Endothelial cell (in vitro differentiated cells): ENCODE measurements around the gene SENP6. TPM values are rescaled to one million over a fixed set of nuclear protein-coding genes. Genes with fewer than 3 reads are reported as not detected.
A peak's percentile ranks its signal among the peaks of the same experiment; 100 is the strongest.

ENCODE experiments used
- DNase-seq: peaks from one replicate; pipeline ENCODE4 v3.0.0; 2021; ENCODE audit warnings: low spot score
- H3K27ac Mint-ChIP-seq: one replicate; pipeline ENCODE4 v1.8.0; 2021; ENCODE audit warnings: mixed read lengths, inconsistent platforms; ENCODE audit not compliant: unreplicated experiment
- H3K27me3 Mint-ChIP-seq: one replicate; pipeline ENCODE4 v1.8.0; 2021; ENCODE audit warnings: mild to moderate bottlenecking, moderate library complexity, mixed read lengths, inconsistent platforms; ENCODE audit not compliant: unreplicated experiment
- H3K36me3 Mint-ChIP-seq: one replicate; pipeline ENCODE4 v1.8.0; 2021; ENCODE audit warnings: mild to moderate bottlenecking, low read depth, mixed read lengths, inconsistent platforms; ENCODE audit not compliant: unreplicated experiment
- H3K4me1 Mint-ChIP-seq: one replicate; pipeline ENCODE4 v1.8.0; 2021; ENCODE audit warnings: mild to moderate bottlenecking, mixed read lengths, inconsistent platforms; ENCODE audit not compliant: unreplicated experiment
- H3K4me3 Mint-ChIP-seq: one replicate; pipeline ENCODE4 v1.8.0; 2021; ENCODE audit warnings: mild to moderate bottlenecking, mixed read lengths, inconsistent platforms; ENCODE audit not compliant: unreplicated experiment
- H3K9me3 Mint-ChIP-seq: one replicate; pipeline ENCODE4 v1.8.0; 2021; ENCODE audit warnings: mixed read lengths, inconsistent platforms; ENCODE audit not compliant: unreplicated experiment
- CTCF ChIP-seq: fragments of 200-600 bp; sonication (generic); IDR thresholded peaks from one replicate; pipeline ENCODE4 v1.5.0; 2021; ENCODE audit warnings: antibody characterized with exemption; ENCODE audit not compliant: unreplicated experiment
- total RNA-seq: library from RNA; stranded (reverse); fragmentation: NEBNext Ultra II Directional; extraction: Animal tissue kit (Norgen Biotek cat#: 25700); gene quantifications from one replicate; pipeline ENCODE4 v1.2.1, GENCODE V29; 2021; ENCODE audit not compliant: unreplicated experiment

SENP6 gene
- total RNA-seq, 1 donor from 2014 or later: 135 TPM

GRCh38 chr6:75643173-75643572 lies 41.5 kb downstream of the SENP6 start:
- Mint-ChIP-seq H3K27me3 (no peaks in the 10 kb centered on the region), H3K4me3 (no peak overlapping the region), H3K9me3 (no peaks in the 10 kb centered on the region), H3K27ac (peak overlapping the region; percentile 28), H3K36me3 (peaks cover 15% of the 10 kb centered on the region), H3K4me1 (no peaks in the 10 kb centered on the region)
- no peak for TF ChIP-seq CTCF
- DNase-seq: no peak

GRCh38 chr6:75656479-75656878 lies 54.8 kb downstream of the SENP6 start:
- Mint-ChIP-seq H3K9me3 (no peaks in the 10 kb centered on the region), H3K27me3 (peaks cover 2% of the 10 kb centered on the region), H3K4me3 (no peak overlapping the region), H3K36me3 (peaks cover 7% of the 10 kb centered on the region), H3K27ac (no peak overlapping the region), H3K4me1 (no peaks in the 10 kb centered on the region)
- no peak for DNase-seq
- no peak for TF ChIP-seq CTCF

- no peak for TF ChIP-seq CTCF
- Mint-ChIP-seq H3K4me3 (no peak overlapping the region), H3K27ac (no peak overlapping the region), H3K36me3 (peaks cover 6% of the 10 kb centered on the region), H3K9me3 (no peaks in the 10 kb centered on the region), H3K27me3 (peaks cover 2% of the 10 kb centered on the region), H3K4me1 (no peaks in the 10 kb centered on the region)
- no peak for DNase-seq
These were observed 55.6 kb downstream of the SENP6 start for GRCh38 chr6:75657327-75657726.

GRCh38 chr6:75666592-75666991 lies 64.9 kb downstream of the SENP6 start:
- Mint-ChIP-seq H3K27me3 (no peaks in the 10 kb centered on the region), H3K36me3 (peaks cover 14% of the 10 kb centered on the region), H3K4me1 (no peaks in the 10 kb centered on the region), H3K27ac (no peak overlapping the region), H3K4me3 (no peak overlapping the region), H3K9me3 (no peaks in the 10 kb centered on the region)
- TF ChIP-seq CTCF: no peak
- no peak for DNase-seq

GRCh38 chr6:75673884-75674283 lies 72.2 kb downstream of the SENP6 start:
- Mint-ChIP-seq H3K36me3 (peaks cover 16% of the 10 kb centered on the region), H3K9me3 (no peaks in the 10 kb centered on the region), H3K4me3 (no peak overlapping the region), H3K27ac (no peak overlapping the region), H3K4me1 (no peaks in the 10 kb centered on the region), H3K27me3 (no peaks in the 10 kb centered on the region)
- TF ChIP-seq CTCF: no peak
- DNase-seq: no peak
